IPS-18a (cell line): ENCODE data around the gene PRPF31.

Experiments
- H3K27ac ChIP-seq: one replicate; pipeline ENCODE4 v1.5.1; 2013; ENCODE audit warnings: low read length
- H3K27me3 ChIP-seq: one replicate; pipeline ENCODE4 v1.6.1; 2013; ENCODE audit warnings: mild to moderate bottlenecking, low read length; ENCODE audit not compliant: control insufficient read depth, insufficient read depth
- H3K36me3 ChIP-seq: one replicate; pipeline ENCODE4 v1.6.1; 2013; ENCODE audit warnings: low read depth, low read length; ENCODE audit not compliant: control insufficient read depth
- H3K4me1 ChIP-seq: one replicate; pipeline ENCODE4 v1.6.1; 2013; ENCODE audit warnings: low read depth, low read length; ENCODE audit not compliant: control insufficient read depth
- H3K4me3 ChIP-seq: one replicate; pipeline ENCODE4 v1.5.1; 2013; ENCODE audit warnings: low read length
- H3K9ac ChIP-seq: one replicate; pipeline ENCODE4 v1.6.1; 2013; ENCODE audit warnings: mild to moderate bottlenecking, low read length, moderate library complexity
- H3K9me3 ChIP-seq: one replicate; pipeline ENCODE4 v1.6.1; 2013; ENCODE audit warnings: low read depth, low read length; ENCODE audit not compliant: control insufficient read depth

Gene PRPF31

DNA sequence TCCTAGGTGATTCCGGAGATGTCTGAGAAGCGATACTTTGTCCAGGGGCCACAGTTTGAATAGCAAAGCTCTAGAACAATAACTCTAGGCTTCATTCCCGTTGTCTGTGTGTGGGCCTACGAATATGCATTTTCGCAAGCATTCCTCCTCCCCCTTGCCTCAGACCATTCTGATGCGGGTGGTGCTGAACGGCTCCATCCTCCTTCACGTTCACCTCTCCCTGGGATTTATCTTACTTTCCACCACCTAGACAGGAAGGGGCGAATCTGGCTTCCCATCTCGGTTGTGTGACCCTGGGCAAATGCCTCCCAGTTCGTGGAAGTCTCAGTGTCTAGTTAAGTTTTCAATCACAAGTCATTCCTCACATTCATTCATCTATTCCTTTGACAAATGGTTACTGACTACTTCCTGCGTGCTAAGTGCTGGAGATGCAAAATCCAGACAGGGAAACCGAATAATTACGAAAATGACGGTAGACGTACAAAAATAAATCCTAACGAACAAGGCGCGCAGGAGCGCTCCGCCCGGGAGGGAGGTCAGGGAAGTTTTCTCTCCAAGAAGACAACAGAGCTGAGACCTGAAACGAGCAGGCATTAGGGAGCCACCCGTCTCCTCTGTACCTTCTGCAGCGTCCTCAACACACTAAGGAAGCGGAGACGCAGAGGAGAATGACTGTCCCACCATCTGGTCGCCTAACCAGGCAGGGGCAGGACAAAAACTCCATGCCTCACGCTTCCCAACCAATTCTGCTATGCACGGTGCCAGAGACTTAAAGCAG lies 20.7 kb downstream of the PRPF31 start:
- Histone ChIP-seq H3K27me3 (no peaks in the 10 kb centered on the region), H3K9ac (peak overlapping the region; percentile 33), H3K4me3 (peak overlapping the region; percentile 80), H3K9me3 (no peaks in the 10 kb centered on the region), H3K4me1 (peaks cover 6% of the 10 kb centered on the region), H3K36me3 (peaks cover 4% of the 10 kb centered on the region), H3K27ac (no peak overlapping the region)

DNA sequence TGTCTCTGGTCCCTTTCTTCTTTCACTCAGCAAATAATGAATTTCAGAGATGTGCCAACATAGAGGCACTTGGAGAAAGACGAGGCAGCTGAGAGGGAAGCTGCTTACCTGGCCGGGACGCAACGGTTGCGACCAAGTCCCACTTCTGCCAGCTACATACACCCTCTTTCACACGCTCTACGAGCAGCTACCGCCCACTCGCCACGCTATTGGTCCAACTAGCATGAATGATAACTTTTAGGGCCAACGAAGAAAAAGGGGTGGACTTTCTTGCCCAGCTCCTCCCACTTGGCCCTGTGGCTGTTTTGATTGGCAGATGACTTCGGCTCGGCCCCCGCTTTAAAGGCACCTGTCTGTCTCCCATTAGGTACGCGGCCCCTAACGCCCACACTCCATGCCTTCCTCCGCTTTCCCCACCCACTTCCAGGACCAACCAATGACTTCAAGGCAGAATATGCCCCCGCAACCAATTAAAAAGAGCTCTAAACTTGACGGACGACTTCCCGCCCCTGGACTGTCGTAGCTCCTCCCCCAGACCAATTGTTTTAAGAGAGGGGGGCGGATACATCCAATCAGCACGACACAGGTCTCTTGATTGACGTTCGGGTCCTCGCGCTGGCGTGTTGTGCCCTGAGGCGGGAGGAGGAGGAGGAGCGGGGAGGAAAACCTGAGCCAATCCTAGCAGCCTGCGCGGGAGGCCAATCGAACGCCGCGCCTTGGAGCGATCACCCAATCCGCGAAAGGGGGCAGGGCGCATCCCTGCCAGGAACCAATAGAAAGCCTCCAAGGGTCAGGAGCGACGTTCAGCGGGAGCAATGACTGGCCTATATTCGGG lies 21.5 kb downstream of the PRPF31 start:
- H3K27ac ChIP-seq, result no peak overlapping the region
- peak overlapping the region; percentile 80 for H3K4me3 ChIP-seq
- H3K36me3 ChIP-seq, result peaks cover 8% of the 10 kb centered on the region
- H3K9me3 ChIP-seq, result no peaks in the 10 kb centered on the region
- H3K4me1 ChIP-seq, result peaks cover 6% of the 10 kb centered on the region
- H3K9ac ChIP-seq, result peak overlapping the region; percentile 92
- no peaks in the 10 kb centered on the region for H3K27me3 ChIP-seq

DNA sequence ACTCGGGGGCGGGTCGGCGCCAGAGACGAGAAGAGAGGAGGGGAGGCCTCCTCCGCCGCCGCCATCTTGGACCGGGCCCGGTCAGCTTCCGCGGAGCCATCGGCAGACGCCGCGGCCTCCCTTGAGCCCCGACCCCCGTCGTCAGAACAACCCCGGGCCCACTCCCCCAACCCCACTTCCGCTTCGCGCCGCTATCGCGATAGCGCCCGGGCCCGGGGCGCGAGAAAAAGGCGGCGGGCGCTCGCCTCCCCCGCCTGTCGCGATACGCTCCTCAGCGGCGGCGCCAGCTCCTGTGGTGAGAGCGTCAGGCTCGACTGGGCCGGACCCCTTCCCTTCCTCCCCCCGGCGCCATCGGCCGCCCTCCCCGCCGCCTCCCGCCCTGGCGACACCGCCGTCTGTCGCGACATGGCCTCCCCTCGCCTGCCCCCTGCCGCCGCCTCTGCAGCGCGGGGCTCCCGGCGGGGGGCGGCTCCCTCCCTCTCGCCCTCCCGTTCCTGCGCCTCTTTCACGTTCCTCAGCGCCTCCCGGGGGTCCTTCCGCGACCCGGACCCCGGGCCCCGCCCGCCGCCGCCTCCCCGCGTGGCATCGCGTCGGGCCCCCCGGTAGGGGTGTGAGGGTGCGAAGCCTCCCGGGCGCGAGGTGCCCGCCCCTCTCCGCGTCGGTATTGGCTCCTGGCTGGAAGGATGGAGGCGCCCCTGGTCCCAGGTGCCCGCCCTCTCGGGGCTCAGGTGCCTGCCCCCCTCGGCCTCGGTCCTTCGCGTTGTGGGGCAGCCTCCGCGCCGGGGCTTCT lies 22.3 kb downstream of the PRPF31 start, which contains the start of gene CNOT3:
Gene CNOT3 (plus strand): TSS at position 64 of the 790 bp plus-strand sequence. CDS start 5,217 bp downstream, outside the sequence.
- H3K4me1 ChIP-seq, result peaks cover 6% of the 10 kb centered on the region
- H3K9me3 ChIP-seq, result no peaks in the 10 kb centered on the region
- H3K9ac ChIP-seq, result peak within 1 kb of the TSS; percentile 92
- peaks cover 16% of the 10 kb centered on the region for H3K36me3 ChIP-seq
- H3K4me3 ChIP-seq, result peak within 1 kb of the TSS; percentile 80
- H3K27ac ChIP-seq, result peak within 1 kb of the TSS; percentile 56
- no peaks in the 10 kb centered on the region for H3K27me3 ChIP-seq

DNA sequence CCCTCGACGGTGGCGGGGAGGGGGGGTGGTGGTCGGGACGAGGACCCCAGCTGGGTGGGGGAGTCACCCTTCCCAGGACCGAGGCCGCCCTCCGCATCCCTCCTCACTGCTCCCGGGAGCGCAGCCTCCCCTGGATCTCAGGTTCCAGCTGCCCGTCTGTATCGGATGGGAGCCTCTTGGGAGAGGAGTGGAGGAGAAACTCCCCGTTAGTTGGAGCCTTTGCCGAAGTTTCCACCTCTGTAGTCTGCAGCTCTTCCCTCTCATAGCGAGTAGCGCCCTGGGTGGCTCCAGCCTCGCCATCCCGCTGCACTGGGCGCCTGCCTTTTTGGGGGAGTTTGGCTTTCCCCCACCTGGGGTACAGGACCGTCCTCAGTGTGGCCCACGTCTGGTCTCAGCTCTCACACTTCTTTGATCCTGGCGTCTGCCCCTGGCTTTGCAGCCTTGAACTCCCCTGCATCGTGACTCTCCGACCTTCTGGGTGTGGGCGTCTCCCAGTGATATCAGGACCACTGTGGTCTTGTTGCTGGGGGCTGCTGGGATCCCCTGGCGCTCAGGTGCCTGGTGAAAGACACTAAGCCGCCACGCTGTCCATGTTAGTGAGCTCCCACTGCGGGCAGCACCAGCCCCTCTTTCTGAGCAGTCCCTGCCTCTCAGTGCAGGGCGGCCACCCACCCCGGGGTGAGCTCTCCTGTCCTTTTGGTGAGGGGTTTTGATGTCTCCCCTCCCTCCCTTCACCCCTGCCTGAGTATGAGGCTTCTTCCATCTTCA lies 23.1 kb downstream of the PRPF31 start:
- Histone ChIP-seq H3K36me3 (peaks cover 24% of the 10 kb centered on the region), H3K4me1 (peaks cover 6% of the 10 kb centered on the region), H3K4me3 (peak overlapping the region; percentile 68), H3K9me3 (no peaks in the 10 kb centered on the region), H3K27me3 (no peaks in the 10 kb centered on the region), H3K27ac (no peak overlapping the region), H3K9ac (peak overlapping the region; percentile 92)

DNA sequence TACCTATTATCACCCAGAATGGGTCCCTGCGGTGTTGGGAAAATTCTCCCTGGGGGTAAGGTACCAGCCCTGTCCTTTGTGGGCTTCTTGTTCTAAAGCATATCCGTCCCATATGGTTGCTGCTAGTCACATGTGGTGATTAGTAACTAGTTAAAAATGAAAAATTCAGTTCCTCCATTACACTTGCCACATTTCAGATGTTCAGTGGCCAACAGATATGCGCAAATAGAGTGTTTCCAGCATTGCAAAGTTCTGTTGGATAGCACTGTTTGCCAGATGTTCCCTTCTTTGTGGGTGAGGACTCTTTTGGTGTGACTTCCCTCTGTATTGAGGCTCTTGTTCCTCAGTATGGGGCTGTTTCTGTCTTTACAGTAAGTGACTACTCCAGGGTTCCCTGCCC lies 25.8 kb downstream of the PRPF31 start:
- H3K27ac ChIP-seq, result no peak overlapping the region
- no peak overlapping the region for H3K9ac ChIP-seq
- H3K4me1 ChIP-seq, result no peaks in the 10 kb centered on the region
- no peak overlapping the region for H3K4me3 ChIP-seq
- peaks cover 51% of the 10 kb centered on the region for H3K36me3 ChIP-seq
- no peaks in the 10 kb centered on the region for H3K27me3 ChIP-seq
- H3K9me3 ChIP-seq, result no peaks in the 10 kb centered on the region

DNA sequence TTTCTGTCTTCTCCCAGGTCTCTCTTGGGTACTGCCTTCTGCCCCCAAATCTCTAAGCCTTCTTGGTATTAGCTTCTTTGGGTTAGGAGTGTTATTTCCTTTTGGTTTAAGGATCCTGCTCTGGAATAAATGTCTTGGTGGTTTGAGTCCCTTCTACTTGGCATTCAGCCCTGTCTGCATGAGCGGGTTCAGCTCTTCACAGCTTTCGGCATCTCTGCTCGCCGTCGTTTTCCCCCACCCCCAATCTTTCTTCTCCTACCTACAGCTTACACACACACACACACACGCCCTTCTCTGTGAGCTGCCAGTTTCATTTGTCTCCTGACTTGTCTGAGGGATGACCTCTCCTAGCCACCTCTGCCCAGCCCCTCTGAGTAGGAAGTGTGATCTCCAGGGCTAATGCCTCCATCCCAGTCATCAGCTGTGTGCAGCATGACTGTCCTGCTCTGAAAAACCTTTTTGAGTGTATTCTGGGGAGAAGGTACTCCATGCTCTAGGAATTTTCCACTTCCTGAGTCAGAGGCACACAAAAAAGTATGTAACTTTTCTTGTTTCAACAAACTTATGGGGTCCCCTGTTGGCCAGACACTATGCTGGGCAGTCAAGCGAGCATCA lies 26.7 kb downstream of the PRPF31 start:
- no peaks in the 10 kb centered on the region for H3K27me3 ChIP-seq
- peaks cover 60% of the 10 kb centered on the region for H3K36me3 ChIP-seq
- no peak overlapping the region for H3K4me3 ChIP-seq
- H3K9ac ChIP-seq, result no peak overlapping the region
- H3K27ac ChIP-seq, result no peak overlapping the region
- no peaks in the 10 kb centered on the region for H3K4me1 ChIP-seq
- no peaks in the 10 kb centered on the region for H3K9me3 ChIP-seq

DNA sequence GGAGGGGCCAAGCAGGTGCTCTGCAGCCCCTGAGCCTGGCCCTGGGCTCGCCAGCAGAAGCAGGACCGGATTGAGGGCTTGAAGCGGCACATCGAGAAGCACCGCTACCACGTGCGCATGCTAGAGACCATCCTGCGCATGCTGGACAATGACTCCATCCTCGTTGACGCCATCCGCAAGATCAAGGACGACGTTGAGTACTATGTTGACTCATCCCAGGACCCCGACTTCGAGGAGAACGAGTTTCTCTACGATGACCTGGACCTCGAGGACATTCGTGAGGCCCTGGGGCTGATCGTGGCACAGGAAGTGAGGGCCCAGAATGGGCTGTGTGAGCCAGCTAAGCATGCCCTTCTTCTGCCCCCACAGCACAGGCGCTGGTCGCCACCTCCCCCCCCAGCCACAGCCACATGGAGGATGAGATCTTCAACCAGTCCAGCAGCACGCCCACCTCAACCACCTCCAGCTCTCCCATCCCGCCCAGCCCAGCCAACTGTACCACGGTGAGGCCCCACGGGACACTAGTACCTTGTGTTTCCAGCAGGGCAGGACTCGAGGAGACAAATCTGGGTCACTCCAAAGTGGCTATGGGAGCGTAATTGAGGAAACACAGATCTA lies 30.1 kb downstream of the PRPF31 start:
- H3K4me3 ChIP-seq, result no peak overlapping the region
- no peak overlapping the region for H3K9ac ChIP-seq
- peaks cover 89% of the 10 kb centered on the region for H3K36me3 ChIP-seq
- no peak overlapping the region for H3K27ac ChIP-seq
- no peaks in the 10 kb centered on the region for H3K9me3 ChIP-seq
- H3K4me1 ChIP-seq, result no peaks in the 10 kb centered on the region
- no peaks in the 10 kb centered on the region for H3K27me3 ChIP-seq

DNA sequence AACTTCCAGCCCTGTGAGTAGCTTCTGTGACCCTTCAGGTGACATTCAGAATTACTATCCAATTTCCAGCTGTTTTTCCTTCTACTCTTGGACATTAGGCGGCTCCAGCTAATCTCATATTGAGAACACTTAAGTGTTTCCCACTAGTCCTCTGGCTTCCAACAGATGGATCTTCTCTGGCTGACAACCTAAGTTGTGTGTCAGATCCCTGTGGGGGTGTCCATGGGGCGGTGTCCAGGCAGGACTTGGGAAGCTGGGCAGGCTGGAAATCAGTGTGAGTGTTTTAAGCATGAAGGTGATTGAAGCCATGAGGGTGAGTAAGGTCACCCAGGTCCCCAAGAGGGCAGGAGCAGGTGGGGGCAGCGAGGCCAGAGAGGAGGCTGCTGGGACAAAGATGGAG lies 32.1 kb downstream of the PRPF31 start:
- H3K27me3 ChIP-seq, result no peaks in the 10 kb centered on the region
- peaks cover 92% of the 10 kb centered on the region for H3K36me3 ChIP-seq
- no peak overlapping the region for H3K4me3 ChIP-seq

DNA sequence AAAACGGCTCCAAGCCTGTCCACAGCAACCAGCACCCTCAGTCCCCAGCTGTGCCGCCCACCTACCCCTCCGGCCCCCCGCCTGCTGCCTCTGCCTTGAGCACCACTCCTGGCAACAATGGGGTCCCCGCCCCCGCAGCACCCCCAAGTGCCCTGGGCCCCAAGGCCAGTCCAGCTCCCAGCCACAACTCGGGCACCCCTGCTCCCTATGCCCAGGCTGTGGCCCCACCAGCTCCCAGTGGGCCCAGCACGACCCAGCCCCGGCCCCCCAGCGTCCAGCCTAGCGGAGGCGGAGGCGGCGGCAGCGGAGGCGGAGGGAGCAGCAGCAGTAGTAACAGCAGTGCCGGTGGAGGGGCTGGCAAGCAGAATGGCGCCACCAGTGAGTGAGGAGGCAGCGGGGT lies 32.6 kb downstream of the PRPF31 start:
- Histone ChIP-seq H3K27me3 (no peaks in the 10 kb centered on the region), H3K9ac (no peak overlapping the region), H3K27ac (no peak overlapping the region), H3K4me3 (no peak overlapping the region), H3K36me3 (peaks cover 92% of the 10 kb centered on the region), H3K4me1 (no peaks in the 10 kb centered on the region), H3K9me3 (no peaks in the 10 kb centered on the region)

More for the DNA sequence above, 32.1 kb downstream of the PRPF31 start:
- Histone ChIP-seq H3K9ac (no peak overlapping the region), H3K27ac (no peak overlapping the region), H3K9me3 (no peaks in the 10 kb centered on the region), H3K4me1 (no peaks in the 10 kb centered on the region)

DNA sequence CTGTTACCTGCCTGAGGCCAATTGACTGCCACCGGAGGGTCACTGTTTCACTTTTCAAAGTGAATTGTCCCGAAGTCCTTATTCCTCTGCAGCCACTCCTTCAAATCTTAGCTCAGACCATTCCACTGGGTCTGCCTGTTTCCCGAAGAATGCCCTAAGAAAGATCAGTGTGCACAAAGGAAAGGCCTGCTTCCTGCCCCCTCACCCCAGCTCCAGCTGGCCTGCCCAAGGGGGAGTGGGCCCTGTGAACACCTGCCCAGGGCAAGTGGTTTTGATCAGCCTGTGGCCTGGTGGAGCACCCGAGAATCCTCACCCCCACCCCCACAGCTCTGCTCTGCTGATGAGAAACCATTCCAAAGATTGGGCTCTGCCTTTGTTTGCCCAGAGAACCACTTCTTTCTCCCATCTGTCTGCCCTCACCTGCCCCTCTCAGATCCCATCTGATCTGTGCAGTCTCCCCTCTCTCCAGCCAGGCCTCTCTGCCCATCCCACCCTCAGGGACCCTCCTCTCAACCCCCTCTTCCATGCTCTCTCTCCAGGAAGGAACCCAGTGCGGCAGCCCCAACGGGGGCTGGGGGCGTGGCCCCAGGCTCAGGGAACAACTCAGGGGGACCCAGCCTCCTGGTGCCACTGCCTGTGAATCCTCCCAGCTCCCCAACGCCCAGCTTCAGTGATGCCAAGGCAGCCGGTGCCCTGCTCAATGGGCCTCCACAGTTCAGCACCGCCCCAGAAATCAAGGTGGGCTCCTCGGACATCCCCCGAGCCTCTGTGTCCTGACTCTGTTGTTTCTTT lies 33.7 kb downstream of the PRPF31 start:
- H3K9me3 ChIP-seq, result no peaks in the 10 kb centered on the region
- no peak overlapping the region for H3K27ac ChIP-seq
- H3K4me3 ChIP-seq, result no peak overlapping the region
- no peak overlapping the region for H3K9ac ChIP-seq
- H3K36me3 ChIP-seq, result peaks cover 92% of the 10 kb centered on the region
- H3K27me3 ChIP-seq, result no peaks in the 10 kb centered on the region
- H3K4me1 ChIP-seq, result no peaks in the 10 kb centered on the region
